ENCODE data around the gene AIG1. TPM values are rescaled to one million over a fixed set of nuclear protein-coding genes. Genes with fewer than 3 reads are reported as not detected.

Gene AIG1
- total RNA-seq, 1 experiment from 2014 or later: 51.1 TPM

GRCh38 chr6:143195349-143195845, 134.7 kb downstream of the AIG1 start:
- intact Hi-C loops (cut with micrococcal nuclease): no loop called here
- ChIA-PET CTCF (no interaction called here), RAD21 (ENCODE audit: low non-redundant PET in 1 of 2, low total read pairs in 2 of 2, uncharacterized antibody in 2 of 2, unreplicated experiment in 2 of 2) (no interaction called here), POLR2A (no interaction called here)
- Histone ChIP-seq H3K79me2 (ENCODE audit: insufficient read depth, low read length) (no peaks in the 10 kb centered on the region), H3K9me2 (ENCODE audit: insufficient read depth) (no peaks in the 10 kb centered on the region), H3K4me2 (ENCODE audit: low read length) (no peak overlapping the region), H3K4me1 (ENCODE audit: control insufficient read depth in 1 of 2, insufficient read depth in 2 of 2, low read length in 2 of 2) (no peaks in the 10 kb centered on the region), H3K4me3 (replicated peaks in 1 of 2; ENCODE audit: low read depth in 1 of 2, low read length in 2 of 2) (no peak overlapping the region), H3K9me3 (ENCODE audit: control insufficient read depth in 1 of 2, insufficient read depth in 1 of 2, low read depth in 1 of 2, low read length in 2 of 2) (no peaks in the 10 kb centered on the region), H2AFZ (ENCODE audit: low read depth, low read length, poor library complexity, severe bottlenecking) (no peak overlapping the region), H4K20me1 (ENCODE audit: insufficient read depth) (no peaks in the 10 kb centered on the region; the same call in 1 of the 2 replicates), H3K36me3 (ENCODE audit: control insufficient read depth in 1 of 2, insufficient read depth in 2 of 2, low read length in 2 of 2) (no peaks in the 10 kb centered on the region), H3K9ac (ENCODE audit: low read length) (no peak overlapping the region), H3K27me3 (ENCODE audit: insufficient read depth, low read length) (no peaks in the 10 kb centered on the region), H3K27ac (ENCODE audit: low read depth, low read length) (no peak overlapping the region)
- no TSS peak for BruUV-seq (replicated peaks)
- TF ChIP-seq, protein P1, sequence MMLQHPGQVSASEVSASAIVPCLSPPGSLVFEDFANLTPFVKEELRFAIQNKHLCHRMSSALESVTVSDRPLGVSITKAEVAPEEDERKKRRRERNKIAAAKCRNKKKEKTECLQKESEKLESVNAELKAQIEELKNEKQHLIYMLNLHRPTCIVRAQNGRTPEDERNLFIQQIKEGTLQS (IDR thresholded peaks at IDR 0.05): no peak
- TF ChIP-seq ZNF274 (IDR thresholded peaks at IDR 0.05; ENCODE audit: low read depth, low read length) (no peak), POLR2AphosphoS5 (IDR thresholded peaks at IDR 0.05; ENCODE audit: low read depth, low read length) (no peak), CEBPB (IDR thresholded peaks at IDR 0.05; ENCODE audit: low read depth) (no peak), CBX3 (IDR thresholded peaks at IDR 0.05; ENCODE audit: low read depth) (no peak), EZH2 (IDR thresholded peaks at IDR 0.05) (no peak), FOSL1 (IDR thresholded peaks at IDR 0.05; ENCODE audit: low read depth) (no peak), ELF1 (IDR thresholded peaks at IDR 0.05; ENCODE audit: borderline replicate concordance, low read depth) (no peak), CTCF (IDR thresholded peaks at IDR 0.05 in 2 of 3, conservative IDR thresholded peaks at IDR 0.05 in 1 of 3; ENCODE audit: borderline replicate concordance in 1 of 3, insufficient read depth in 1 of 3, low read depth in 2 of 3, low read length in 2 of 3) (no peak), SP1 (IDR thresholded peaks at IDR 0.05; ENCODE audit: low read depth) (no peak)
- TF ChIP-seq, protein P2, sequence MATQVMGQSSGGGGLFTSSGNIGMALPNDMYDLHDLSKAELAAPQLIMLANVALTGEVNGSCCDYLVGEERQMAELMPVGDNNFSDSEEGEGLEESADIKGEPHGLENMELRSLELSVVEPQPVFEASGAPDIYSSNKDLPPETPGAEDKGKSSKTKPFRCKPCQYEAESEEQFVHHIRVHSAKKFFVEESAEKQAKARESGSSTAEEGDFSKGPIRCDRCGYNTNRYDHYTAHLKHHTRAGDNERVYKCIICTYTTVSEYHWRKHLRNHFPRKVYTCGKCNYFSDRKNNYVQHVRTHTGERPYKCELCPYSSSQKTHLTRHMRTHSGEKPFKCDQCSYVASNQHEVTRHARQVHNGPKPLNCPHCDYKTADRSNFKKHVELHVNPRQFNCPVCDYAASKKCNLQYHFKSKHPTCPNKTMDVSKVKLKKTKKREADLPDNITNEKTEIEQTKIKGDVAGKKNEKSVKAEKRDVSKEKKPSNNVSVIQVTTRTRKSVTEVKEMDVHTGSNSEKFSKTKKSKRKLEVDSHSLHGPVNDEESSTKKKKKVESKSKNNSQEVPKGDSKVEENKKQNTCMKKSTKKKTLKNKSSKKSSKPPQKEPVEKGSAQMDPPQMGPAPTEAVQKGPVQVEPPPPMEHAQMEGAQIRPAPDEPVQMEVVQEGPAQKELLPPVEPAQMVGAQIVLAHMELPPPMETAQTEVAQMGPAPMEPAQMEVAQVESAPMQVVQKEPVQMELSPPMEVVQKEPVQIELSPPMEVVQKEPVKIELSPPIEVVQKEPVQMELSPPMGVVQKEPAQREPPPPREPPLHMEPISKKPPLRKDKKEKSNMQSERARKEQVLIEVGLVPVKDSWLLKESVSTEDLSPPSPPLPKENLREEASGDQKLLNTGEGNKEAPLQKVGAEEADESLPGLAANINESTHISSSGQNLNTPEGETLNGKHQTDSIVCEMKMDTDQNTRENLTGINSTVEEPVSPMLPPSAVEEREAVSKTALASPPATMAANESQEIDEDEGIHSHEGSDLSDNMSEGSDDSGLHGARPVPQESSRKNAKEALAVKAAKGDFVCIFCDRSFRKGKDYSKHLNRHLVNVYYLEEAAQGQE (IDR thresholded peaks at IDR 0.05; ENCODE audit: low read depth): no peak
- TF ChIP-seq, protein P3, sequence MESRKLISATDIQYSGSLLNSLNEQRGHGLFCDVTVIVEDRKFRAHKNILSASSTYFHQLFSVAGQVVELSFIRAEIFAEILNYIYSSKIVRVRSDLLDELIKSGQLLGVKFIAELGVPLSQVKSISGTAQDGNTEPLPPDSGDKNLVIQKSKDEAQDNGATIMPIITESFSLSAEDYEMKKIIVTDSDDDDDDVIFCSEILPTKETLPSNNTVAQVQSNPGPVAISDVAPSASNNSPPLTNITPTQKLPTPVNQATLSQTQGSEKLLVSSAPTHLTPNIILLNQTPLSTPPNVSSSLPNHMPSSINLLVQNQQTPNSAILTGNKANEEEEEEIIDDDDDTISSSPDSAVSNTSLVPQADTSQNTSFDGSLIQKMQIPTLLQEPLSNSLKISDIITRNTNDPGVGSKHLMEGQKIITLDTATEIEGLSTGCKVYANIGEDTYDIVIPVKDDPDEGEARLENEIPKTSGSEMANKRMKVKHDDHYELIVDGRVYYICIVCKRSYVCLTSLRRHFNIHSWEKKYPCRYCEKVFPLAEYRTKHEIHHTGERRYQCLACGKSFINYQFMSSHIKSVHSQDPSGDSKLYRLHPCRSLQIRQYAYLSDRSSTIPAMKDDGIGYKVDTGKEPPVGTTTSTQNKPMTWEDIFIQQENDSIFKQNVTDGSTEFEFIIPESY (IDR thresholded peaks at IDR 0.05; ENCODE audit: extremely low read depth, insufficient replicate concordance, low read length): no peak
- DNase-seq (ENCODE audit: low read depth, low spot score): no peak
- ATAC-seq: no peak
